RPMI8226 (cell line): ENCODE results near the gene BTBD10.
A peak's percentile ranks its signal among the peaks of the same experiment; 100 is the strongest.

ENCODE experiments used
- DNase-seq: peaks from one replicate; pipeline ENCODE4 v3.0.0-alpha.2; 2015

Gene BTBD10

GRCh38 chr11:13373216-13373615, 89.8 kb downstream of the BTBD10 start:
- no peak for DNase-seq

- DNase-seq = no peak
Measured at GRCh38 chr11:13368041-13368446, 95.0 kb downstream of the BTBD10 start.

DNA sequence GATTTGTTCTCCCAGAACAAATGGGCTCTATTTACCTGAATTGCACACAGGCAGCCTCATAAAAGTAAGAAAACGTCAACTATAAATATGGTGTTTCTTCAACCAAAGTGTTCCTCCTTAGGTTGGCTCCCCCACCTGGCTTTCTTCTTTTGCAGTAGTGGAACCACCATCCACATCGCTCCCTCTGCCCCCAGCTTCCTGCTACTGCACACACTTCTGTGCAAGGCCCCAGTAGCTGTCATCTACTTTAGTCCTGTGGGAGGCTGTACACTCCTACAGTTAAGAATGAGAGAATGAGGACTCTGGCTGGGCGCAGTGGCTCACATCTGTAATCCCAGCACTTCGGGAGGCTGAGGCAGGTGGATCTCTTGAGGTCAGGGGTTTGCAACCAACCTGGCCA, 95.9 kb downstream of the BTBD10 start:
- DNase-seq = no peak

GRCh38 chr11:13366266-13367026, 96.6 kb downstream of the BTBD10 start:
- DNase-seq = no peak

DNA sequence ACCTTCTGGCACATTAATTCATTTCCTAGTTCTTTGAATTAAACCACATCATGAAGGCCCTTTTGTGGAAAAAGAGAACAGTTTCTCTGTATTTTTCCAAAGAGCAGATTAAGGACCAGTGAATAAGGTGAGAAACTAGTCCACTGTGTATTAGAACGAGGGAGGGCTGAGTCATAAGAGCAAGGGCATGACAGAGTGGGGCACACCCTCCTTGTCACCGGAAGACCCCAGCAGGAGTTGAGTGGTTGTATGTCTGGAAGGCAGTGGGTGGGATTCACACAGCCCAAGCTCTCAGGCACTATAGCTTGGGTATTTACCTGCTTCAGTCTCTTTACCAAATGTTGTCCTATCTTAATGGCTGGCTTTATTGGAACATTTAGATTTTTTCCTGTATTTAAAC, 98.6 kb downstream of the BTBD10 start:
- no peak for DNase-seq

GRCh38 chr11:13362596-13363109, 100.4 kb downstream of the BTBD10 start:
- DNase-seq = no peak

- DNase-seq = no peak
Measured at GRCh38 chr11:13358596-13359270, 104.3 kb downstream of the BTBD10 start.

DNA sequence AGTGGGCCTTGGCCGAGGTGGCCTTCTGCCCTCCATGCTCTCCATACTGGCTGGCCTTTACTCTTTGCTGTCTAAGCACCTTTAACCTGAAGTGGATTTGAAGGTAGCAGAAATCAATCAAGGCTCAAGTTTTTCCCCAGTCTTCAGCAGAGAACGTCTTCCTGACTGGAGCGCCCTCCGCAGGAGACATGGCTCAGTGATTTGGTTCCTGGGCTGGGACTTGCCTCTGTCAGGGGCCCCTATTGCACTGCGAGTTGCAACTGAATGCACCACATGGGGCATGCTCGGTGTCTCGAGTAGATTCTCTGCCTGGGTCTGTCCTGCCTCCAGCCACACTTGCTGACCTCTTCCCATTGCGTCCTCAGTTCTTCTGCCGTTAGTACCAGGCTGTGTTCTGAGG, 105.8 kb downstream of the BTBD10 start:
- DNase-seq = no peak

GRCh38 chr11:13355191-13355590, 107.8 kb downstream of the BTBD10 start:
- no peak for DNase-seq

GRCh38 chr11:13354335-13354734, 108.7 kb downstream of the BTBD10 start:
- no peak for DNase-seq

DNA sequence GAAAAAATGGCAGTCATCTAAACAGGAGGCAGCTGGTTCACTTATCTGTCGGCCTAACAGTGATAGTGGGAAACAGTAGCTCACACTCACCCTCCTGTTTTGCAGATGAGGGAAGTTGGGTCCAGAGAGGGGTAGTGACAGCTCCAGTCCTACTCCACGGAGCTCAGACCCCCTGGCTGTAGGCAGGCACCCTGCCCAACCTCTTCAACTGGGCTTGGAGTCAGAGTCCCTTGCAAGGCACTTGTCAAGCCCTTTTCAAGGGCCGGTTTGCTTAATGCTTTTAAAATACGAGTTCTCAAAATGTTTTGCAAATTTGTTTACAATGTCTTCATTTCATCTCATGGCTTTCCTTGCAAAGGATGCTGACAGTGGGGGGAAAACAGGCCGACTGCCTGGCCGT, 110.3 kb downstream of the BTBD10 start:
- DNase-seq = no peak

DNA sequence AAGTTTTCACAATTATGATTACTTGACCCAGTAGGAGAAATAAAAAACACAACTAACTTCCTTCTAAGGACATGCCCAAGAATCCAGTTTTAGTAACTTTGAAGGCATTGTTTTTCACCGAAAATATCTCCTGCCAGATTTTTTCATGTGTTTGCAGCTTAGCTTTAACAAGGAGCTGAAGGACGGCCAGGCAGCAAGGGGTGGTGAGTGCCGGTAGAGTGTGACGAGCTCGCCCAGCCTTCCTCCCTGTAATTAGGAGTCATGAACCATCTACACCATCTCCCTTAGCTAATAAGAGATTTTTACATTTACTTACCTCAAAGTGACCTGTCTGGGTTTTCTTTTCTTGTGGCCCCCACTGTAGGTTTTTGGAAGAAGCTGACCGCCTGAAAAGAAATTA, 113.4 kb downstream of the BTBD10 start:
- no peak for DNase-seq

DNA sequence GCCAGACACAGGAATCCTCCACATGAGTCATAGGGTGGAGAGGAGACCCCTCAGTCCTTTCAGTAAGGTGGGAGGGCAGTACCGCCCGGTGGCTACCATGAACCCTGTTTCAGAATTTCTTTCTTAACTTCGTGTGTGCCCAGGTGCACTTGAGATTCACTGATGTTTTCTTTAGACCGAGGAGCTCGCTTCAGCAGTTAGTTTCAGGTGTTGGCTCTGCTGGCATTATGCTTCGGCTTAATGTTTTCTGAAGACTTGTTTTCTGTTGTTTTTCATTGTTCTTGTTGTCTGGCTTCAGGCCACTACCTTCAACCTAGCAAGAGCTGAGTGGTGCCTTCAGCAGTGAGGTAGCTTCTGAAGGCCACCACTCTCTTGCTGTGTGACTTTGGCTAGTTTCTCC, 114.0 kb downstream of the BTBD10 start:
- no peak for DNase-seq

- DNase-seq = no peak
Measured at GRCh38 chr11:13348305-13348704, 114.7 kb downstream of the BTBD10 start.

DNA sequence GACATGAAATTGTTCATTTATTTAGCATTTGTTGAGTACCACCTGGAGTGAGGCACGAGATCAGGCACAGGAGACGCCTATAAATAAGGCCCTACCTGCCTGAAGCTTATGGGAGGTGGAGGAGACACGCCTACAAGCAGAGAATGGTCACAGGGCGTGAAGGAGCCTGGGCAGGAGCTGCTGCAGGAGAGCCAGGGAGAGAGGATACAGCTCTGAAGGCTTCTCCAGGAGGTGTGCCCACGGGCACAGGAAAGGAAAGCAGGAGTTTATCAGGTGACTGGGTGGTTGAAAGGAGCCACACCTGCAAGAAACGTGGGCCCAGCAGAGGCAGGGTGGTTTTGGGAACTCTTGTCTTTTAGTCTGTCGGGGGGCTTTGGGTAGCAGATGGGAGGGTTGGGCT, 115.1 kb downstream of the BTBD10 start:
- DNase-seq = no peak

DNA sequence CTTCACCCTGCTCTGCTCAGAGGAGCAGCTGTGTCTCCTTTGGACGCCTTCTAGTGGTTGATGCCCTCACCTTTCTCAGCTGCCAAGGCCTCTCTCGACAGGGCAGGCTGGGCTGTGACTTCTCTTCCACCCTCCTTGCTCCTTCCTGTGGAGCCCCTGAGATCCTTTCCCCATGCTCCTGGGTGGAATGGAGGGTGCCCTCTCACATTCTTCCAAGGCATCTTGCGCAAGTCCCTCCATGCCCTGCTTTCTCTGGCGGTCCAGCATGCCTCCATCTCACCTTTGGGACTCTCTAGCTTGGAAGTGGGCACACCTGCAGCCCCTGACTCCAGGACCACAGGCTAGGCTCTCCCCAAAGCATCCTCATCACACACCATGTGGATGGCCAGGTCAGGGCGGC, 116.6 kb downstream of the BTBD10 start:
- no peak for DNase-seq

DNA sequence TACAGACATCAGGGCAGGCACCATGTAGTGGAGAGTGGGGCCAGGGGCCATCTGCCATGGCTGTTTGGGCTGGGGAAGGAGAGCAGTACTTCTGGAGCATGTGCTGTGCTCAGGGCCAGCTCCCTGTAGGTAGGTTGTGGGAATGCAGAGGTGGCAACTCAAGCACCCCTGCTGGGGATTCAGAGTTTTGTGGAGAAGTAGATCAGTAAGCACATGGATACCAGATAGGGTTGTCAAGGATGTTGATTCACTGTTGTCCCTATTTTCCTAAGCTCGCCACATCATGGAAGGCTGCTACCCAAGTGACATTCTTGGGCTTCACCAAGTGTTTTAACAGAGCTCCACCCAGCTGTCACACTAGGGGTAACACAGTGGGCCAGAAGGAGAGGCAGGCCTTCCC, 118.2 kb downstream of the BTBD10 start:
- DNase-seq = no peak

DNA sequence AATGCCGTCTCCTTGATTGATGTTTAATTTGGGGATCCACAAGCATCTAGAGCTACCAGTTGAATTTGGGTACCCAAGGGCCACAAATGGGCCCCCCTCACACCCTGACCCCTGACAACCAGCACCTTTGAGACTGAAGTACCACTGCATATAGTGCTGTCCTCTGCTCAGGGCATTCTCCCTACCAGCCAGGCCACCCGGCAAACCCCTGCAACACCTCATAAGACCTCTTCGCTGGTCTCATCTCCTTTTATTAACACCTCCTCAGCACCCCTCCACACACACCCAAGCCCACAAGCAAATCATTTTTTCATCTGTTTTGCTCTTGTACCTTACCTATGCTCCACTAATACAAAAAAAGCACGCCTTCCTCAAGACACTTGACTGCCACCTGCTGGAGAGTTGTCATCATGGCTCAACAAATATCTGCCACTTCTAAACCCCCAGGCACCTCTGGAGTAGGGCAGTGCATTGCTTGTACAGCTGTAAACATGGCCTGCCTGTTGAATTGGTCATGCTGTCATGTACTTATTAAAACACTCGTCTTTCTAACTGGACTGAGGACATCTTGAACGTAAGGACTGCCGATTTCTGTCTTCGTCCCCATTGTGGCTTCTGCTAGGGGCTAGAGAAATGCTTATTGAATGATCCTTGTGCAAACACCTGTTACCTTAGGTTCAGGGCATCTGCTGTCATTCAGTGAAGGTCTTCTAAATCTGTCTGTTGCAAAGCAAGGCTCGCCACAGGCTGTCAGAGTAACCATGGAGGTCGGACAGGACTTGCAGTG, 118.9 kb downstream of the BTBD10 start:
- DNase-seq = peak; percentile 68

DNA sequence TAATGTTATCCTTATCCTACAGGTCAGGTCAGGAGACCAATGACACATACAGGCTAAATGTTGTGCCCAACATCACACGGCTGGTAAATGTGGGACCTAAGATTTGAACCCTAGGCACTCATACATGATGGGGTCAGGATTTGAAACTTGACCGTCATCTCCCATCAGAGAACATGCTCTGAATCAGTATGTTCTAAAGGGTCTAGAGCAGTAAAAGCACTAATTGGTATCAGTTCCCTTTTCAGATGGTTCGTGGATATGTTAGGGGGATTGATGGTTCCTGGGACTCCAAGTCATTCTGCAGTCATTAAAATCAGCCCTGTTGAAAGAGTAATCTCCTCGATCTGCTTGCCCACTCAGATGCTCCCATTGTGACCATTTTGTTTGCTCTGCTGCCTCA, 120.0 kb downstream of the BTBD10 start:
- DNase-seq = peak; percentile 16

DNA sequence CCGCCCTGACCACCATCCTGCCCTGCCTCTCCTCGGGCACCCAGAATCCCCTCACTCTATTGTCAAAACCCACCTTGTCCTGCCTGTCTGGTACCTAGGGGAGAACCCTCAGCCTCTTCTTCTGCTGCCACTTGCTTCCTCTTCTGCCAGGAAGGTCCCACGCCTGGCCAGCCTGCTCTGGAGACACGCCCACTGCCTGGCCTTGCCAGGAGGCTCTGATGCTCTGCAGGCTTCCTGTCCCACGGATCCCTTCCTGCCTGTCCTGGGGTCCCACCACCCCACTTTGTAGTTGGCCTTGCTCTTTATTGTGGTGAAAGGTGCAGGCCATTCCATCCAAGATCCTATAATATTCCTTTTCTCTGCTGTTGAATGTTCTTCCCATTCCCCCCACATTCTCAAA, 122.0 kb downstream of the BTBD10 start:
- DNase-seq = peak; percentile 5

- no peak for DNase-seq
Measured at GRCh38 chr11:13339195-13340153, 123.5 kb downstream of the BTBD10 start.

DNA sequence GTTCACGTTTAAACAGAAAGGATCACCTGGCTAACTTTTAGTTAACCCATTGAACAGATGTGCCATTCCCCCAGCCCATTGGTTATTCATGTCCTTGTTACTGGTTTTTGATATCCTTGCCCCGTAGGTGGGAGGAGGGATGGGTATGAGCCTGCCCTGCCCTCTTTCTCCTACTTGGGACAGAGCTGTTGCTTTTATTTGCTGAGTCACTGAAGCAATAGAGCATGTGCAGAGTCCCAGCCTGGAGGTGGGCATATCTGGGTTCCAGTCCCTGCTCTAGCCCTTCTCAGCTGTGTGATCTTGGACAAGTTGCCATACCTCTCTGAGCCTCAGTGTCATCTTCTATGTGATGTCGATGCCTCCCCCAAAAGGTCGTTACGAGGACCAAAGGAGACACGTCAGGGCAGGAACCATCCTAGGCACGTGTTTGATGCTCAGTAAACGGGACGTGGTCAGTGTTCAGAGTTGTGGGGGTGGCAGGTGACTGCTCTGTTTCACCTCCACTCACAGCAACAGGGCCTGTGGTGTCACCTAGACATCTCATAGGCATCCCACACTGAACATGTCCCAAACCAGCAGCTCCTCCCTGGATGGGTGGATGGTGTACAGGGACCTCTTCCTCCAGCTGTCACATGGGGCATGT, 124.5 kb downstream of the BTBD10 start:
- DNase-seq = peak; percentile 5
